HK-2 (cell line): ENCODE measurements around the gene CYB561.

ENCODE experiments used
- DNase-seq: peaks from one replicate; pipeline ENCODE4 v3.0.0-alpha.2; 2018; ENCODE audit not compliant: unreplicated experiment

The CYB561 gene

GRCh38 chr17:63451150-63451549 lies 5.0 kb upstream of the CYB561 start:
- DNase-seq: no peak

GRCh38 chr17:63450551-63450950 lies 4.4 kb upstream of the CYB561 start:
- DNase-seq: peak; percentile 50

- DNase-seq: no peak
Observed at GRCh38 chr17:63448655-63449054, 2.5 kb upstream of the CYB561 start.

GRCh38 chr17:63447471-63448009 lies 1.4 kb upstream of the CYB561 start:
- DNase-seq: no peak

GRCh38 chr17:63446753-63447470 lies 806 bp upstream of the CYB561 start:
- peak; percentile 83 for DNase-seq

GRCh38 chr17:63445571-63445953 lies 544 bp downstream of the CYB561 start:
- peak; percentile 65 for DNase-seq

- DNase-seq: no peak
Observed at GRCh38 chr17:63445065-63445464, 1.0 kb downstream of the CYB561 start.

GRCh38 chr17:63444457-63444856 lies 1.6 kb downstream of the CYB561 start:
- no peak for DNase-seq

GRCh38 chr17:63443053-63443452 lies 3.1 kb downstream of the CYB561 start:
- no peak for DNase-seq

- DNase-seq: no peak
Observed at GRCh38 chr17:63442549-63443035, 3.5 kb downstream of the CYB561 start.

GRCh38 chr17:63442074-63442473 lies 4.0 kb downstream of the CYB561 start:
- no peak for DNase-seq

- DNase-seq: no peak
Observed at GRCh38 chr17:63441654-63442053, 4.5 kb downstream of the CYB561 start.

- no peak for DNase-seq
Observed at GRCh38 chr17:63440770-63441335, 5.3 kb downstream of the CYB561 start.

GRCh38 chr17:63440127-63440769 lies 5.9 kb downstream of the CYB561 start:
- DNase-seq: no peak

GRCh38 chr17:63439687-63440086 lies 6.4 kb downstream of the CYB561 start:
- no peak for DNase-seq

- DNase-seq: no peak
Observed at GRCh38 chr17:63438092-63439051, 7.7 kb downstream of the CYB561 start.

GRCh38 chr17:63437287-63438091 lies 8.6 kb downstream of the CYB561 start:
- no peak for DNase-seq

GRCh38 chr17:63436523-63437110 lies 9.5 kb downstream of the CYB561 start:
- no peak for DNase-seq

- no peak for DNase-seq
Observed at GRCh38 chr17:63435681-63436522, 10.2 kb downstream of the CYB561 start.
